GM19193 (cell line): Measurements from ENCODE around the gene SLC15A5.

Experiments used
- POLR2A ChIP-seq: IDR thresholded peaks from 4 replicates; pipeline ENCODE4 v1.6.1; 2011; ENCODE audit not compliant: insufficient read depth, insufficient read length; ENCODE audit errors: extremely low read depth

SLC15A5 gene

GRCh38 chr12:16277585-16277984 is at the start of gene SLC15A5:
Gene SLC15A5, minus strand, starts transcription at chr12:16277685. Its CDS starts 0 bp downstream, at chr12:16277685.
- TF ChIP-seq POLR2A, result no peak

GRCh38 chr12:16325426-16325825 is 47.9 kb upstream of the SLC15A5 start:
- TF ChIP-seq POLR2A, result no peak

- no peak for TF ChIP-seq POLR2A
Measured at GRCh38 chr12:16324772-16325171, 47.3 kb upstream of the SLC15A5 start.

GRCh38 chr12:16324272-16324671 is 46.8 kb upstream of the SLC15A5 start:
- no peak for TF ChIP-seq POLR2A

- no peak for TF ChIP-seq POLR2A
Measured at GRCh38 chr12:16323638-16324037, 46.2 kb upstream of the SLC15A5 start.

- no peak for TF ChIP-seq POLR2A
Measured at GRCh38 chr12:16323010-16323409, 45.5 kb upstream of the SLC15A5 start.

GRCh38 chr12:16310934-16311333 is 33.4 kb upstream of the SLC15A5 start:
- no peak for TF ChIP-seq POLR2A

GRCh38 chr12:16307856-16308475 is 30.5 kb upstream of the SLC15A5 start:
- TF ChIP-seq POLR2A, result no peak

GRCh38 chr12:16303939-16304338 is 26.5 kb upstream of the SLC15A5 start:
- TF ChIP-seq POLR2A, result no peak

GRCh38 chr12:16300736-16301135 is 23.3 kb upstream of the SLC15A5 start:
- TF ChIP-seq POLR2A, result no peak

GRCh38 chr12:16300122-16300521 is 22.6 kb upstream of the SLC15A5 start:
- TF ChIP-seq POLR2A, result no peak

GRCh38 chr12:16299403-16299802 is 21.9 kb upstream of the SLC15A5 start:
- no peak for TF ChIP-seq POLR2A

- no peak for TF ChIP-seq POLR2A
Measured at GRCh38 chr12:16297521-16297920, 20.0 kb upstream of the SLC15A5 start.

- TF ChIP-seq POLR2A, result no peak
Measured at GRCh38 chr12:16294376-16294956, 17.0 kb upstream of the SLC15A5 start.

GRCh38 chr12:16291032-16291431 is 13.5 kb upstream of the SLC15A5 start:
- no peak for TF ChIP-seq POLR2A

GRCh38 chr12:16285586-16285985 is 8.1 kb upstream of the SLC15A5 start:
- no peak for TF ChIP-seq POLR2A
